Upper lobe of left lung (tissue), 4 donors: ENCODE measurements around the gene ATG9B.

ENCODE experiments used
- POLR2A ChIP-seq, 4 donors: fragments of 450-650 bp; IDR thresholded peaks; one replicate each; pipeline ENCODE4 v1.5.1; 2016 to 2017; ENCODE audit warnings: antibody characterized with exemption in 4 of 4, mild to moderate bottlenecking in 2 of 4
- TF ChIP-seq, protein P1 (sequence below), 6 experiments: fragments of 450-650 bp in 4 of 6; fragments of 200-600 bp in 2 of 6; sonication (generic) in 2 of 6; IDR thresholded peaks; one replicate each; pipeline ENCODE4 v1.5.1; 2016 to 2019; ENCODE audit warnings: antibody characterized with exemption in 6 of 6

DNA sequence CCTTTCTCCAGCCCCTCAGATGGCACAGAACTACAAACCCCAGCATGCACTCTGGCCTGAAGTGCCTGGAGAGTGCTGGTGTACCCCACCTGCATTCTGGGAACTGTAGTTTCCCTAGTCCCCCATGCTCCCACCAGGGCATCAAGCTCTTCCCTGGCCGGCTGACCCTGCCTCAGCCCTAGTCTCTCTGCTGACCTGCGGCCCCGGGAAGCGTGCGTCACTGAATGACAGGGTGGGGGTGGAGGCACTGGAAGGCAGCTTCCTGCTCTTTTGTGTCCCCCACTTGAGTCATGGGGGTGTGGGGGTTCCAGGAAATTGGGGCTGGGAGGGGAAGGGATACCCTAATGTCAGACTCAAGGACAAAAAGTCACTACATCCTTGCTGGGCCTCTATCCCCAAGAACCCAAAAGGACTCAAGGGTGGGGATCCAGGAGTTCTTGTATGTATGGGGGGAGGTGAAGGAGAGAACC is 31.4 kb downstream of the ATG9B start:
- no peak for TF ChIP-seq POLR2A (IDR thresholded peaks at IDR 0.05)
- TF ChIP-seq, protein P1, sequence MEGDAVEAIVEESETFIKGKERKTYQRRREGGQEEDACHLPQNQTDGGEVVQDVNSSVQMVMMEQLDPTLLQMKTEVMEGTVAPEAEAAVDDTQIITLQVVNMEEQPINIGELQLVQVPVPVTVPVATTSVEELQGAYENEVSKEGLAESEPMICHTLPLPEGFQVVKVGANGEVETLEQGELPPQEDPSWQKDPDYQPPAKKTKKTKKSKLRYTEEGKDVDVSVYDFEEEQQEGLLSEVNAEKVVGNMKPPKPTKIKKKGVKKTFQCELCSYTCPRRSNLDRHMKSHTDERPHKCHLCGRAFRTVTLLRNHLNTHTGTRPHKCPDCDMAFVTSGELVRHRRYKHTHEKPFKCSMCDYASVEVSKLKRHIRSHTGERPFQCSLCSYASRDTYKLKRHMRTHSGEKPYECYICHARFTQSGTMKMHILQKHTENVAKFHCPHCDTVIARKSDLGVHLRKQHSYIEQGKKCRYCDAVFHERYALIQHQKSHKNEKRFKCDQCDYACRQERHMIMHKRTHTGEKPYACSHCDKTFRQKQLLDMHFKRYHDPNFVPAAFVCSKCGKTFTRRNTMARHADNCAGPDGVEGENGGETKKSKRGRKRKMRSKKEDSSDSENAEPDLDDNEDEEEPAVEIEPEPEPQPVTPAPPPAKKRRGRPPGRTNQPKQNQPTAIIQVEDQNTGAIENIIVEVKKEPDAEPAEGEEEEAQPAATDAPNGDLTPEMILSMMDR (IDR thresholded peaks at IDR 0.05): no peak
